ENCODE measurements around the gene TMEM150B. TPM values are rescaled to one million over a fixed set of nuclear protein-coding genes. Genes with fewer than 3 reads are reported as not detected.

The TMEM150B gene
- total and polyA plus RNA-seq, 2 of the 13 experiments (the other 11 are each of a cell fraction or from before 2014, with no cell fraction given) = 1.3 to 1.8 TPM

DNA sequence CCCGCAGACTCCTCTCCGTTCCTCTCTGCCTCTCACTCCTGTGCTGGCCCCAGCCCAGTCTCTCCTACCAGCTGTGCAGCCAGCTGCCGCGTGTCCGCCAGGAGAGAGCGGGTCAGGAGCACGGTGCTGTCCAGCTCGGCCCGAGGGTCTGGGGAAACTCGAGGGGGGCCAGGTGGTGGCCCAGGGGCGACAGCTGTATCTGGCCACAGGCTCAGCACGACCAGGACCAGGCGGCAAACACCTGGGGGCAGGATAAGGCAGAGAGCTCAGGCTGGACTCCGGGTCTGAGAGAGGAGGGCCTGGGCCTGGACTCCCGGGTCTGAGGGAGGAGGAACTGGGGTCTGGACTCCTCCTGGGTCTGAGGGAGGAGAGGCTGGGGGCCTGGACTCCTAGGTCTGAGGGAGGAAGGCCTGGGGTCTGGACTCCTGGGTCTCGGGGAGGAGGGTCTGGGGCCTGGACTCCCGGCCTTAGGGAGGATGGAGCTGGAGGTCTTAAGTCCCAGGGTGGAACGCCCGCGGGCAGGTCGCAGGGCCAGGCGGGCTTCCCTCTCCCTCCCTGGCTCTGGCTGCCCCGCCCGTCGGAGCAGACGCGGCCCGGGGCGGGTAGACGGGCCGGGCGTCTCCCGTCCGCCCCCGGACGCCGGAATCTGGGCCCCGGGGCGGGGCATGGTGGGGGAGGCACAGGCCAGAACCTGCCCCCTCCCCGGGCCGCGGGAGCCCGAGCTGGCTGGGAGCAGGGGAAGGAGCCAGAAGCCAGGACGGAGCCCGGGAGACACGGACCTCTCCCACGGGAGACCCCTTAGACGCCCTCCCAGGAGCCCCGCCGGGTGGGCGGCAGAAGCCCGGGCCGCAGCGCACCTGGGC, 43.8 kb upstream of the TMEM150B start (continued):
- TF ChIP-seq, protein P1, sequence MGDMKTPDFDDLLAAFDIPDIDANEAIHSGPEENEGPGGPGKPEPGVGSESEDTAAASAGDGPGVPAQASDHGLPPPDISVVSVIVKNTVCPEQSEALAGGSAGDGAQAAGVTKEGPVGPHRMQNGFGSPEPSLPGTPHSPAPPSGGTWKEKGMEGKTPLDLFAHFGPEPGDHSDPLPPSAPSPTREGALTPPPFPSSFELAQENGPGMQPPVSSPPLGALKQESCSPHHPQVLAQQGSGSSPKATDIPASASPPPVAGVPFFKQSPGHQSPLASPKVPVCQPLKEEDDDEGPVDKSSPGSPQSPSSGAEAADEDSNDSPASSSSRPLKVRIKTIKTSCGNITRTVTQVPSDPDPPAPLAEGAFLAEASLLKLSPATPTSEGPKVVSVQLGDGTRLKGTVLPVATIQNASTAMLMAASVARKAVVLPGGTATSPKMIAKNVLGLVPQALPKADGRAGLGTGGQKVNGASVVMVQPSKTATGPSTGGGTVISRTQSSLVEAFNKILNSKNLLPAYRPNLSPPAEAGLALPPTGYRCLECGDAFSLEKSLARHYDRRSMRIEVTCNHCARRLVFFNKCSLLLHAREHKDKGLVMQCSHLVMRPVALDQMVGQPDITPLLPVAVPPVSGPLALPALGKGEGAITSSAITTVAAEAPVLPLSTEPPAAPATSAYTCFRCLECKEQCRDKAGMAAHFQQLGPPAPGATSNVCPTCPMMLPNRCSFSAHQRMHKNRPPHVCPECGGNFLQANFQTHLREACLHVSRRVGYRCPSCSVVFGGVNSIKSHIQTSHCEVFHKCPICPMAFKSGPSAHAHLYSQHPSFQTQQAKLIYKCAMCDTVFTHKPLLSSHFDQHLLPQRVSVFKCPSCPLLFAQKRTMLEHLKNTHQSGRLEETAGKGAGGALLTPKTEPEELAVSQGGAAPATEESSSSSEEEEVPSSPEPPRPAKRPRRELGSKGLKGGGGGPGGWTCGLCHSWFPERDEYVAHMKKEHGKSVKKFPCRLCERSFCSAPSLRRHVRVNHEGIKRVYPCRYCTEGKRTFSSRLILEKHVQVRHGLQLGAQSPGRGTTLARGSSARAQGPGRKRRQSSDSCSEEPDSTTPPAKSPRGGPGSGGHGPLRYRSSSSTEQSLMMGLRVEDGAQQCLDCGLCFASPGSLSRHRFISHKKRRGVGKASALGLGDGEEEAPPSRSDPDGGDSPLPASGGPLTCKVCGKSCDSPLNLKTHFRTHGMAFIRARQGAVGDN (CRISPR knock-in tag; IDR thresholded peaks at IDR 0.05) = peak; percentile 40; the same call in 1 of the 2 replicates
- TF ChIP-seq ZNF766 (CRISPR knock-in tag; IDR thresholded peaks at IDR 0.05; ENCODE audit: borderline replicate concordance) (no peak), ZNF138 (CRISPR knock-in tag; IDR thresholded peaks at IDR 0.05; ENCODE audit: low read depth) (no peak), GATA4 (IDR thresholded peaks at IDR 0.05; ENCODE audit: borderline replicate concordance, low read depth) (no peak), SMARCC2 (IDR thresholded peaks at IDR 0.05) (no peak), ZZZ3 (CRISPR knock-in tag; IDR thresholded peaks at IDR 0.05; ENCODE audit: borderline replicate concordance) (no peak), ZNF160 (CRISPR knock-in tag; IDR thresholded peaks at IDR 0.05) (no peak), RFX1 (IDR thresholded peaks at IDR 0.05) (no peak), BCL6 (CRISPR knock-in tag; IDR thresholded peaks at IDR 0.05) (no peak)
- TF ChIP-seq, protein P2, sequence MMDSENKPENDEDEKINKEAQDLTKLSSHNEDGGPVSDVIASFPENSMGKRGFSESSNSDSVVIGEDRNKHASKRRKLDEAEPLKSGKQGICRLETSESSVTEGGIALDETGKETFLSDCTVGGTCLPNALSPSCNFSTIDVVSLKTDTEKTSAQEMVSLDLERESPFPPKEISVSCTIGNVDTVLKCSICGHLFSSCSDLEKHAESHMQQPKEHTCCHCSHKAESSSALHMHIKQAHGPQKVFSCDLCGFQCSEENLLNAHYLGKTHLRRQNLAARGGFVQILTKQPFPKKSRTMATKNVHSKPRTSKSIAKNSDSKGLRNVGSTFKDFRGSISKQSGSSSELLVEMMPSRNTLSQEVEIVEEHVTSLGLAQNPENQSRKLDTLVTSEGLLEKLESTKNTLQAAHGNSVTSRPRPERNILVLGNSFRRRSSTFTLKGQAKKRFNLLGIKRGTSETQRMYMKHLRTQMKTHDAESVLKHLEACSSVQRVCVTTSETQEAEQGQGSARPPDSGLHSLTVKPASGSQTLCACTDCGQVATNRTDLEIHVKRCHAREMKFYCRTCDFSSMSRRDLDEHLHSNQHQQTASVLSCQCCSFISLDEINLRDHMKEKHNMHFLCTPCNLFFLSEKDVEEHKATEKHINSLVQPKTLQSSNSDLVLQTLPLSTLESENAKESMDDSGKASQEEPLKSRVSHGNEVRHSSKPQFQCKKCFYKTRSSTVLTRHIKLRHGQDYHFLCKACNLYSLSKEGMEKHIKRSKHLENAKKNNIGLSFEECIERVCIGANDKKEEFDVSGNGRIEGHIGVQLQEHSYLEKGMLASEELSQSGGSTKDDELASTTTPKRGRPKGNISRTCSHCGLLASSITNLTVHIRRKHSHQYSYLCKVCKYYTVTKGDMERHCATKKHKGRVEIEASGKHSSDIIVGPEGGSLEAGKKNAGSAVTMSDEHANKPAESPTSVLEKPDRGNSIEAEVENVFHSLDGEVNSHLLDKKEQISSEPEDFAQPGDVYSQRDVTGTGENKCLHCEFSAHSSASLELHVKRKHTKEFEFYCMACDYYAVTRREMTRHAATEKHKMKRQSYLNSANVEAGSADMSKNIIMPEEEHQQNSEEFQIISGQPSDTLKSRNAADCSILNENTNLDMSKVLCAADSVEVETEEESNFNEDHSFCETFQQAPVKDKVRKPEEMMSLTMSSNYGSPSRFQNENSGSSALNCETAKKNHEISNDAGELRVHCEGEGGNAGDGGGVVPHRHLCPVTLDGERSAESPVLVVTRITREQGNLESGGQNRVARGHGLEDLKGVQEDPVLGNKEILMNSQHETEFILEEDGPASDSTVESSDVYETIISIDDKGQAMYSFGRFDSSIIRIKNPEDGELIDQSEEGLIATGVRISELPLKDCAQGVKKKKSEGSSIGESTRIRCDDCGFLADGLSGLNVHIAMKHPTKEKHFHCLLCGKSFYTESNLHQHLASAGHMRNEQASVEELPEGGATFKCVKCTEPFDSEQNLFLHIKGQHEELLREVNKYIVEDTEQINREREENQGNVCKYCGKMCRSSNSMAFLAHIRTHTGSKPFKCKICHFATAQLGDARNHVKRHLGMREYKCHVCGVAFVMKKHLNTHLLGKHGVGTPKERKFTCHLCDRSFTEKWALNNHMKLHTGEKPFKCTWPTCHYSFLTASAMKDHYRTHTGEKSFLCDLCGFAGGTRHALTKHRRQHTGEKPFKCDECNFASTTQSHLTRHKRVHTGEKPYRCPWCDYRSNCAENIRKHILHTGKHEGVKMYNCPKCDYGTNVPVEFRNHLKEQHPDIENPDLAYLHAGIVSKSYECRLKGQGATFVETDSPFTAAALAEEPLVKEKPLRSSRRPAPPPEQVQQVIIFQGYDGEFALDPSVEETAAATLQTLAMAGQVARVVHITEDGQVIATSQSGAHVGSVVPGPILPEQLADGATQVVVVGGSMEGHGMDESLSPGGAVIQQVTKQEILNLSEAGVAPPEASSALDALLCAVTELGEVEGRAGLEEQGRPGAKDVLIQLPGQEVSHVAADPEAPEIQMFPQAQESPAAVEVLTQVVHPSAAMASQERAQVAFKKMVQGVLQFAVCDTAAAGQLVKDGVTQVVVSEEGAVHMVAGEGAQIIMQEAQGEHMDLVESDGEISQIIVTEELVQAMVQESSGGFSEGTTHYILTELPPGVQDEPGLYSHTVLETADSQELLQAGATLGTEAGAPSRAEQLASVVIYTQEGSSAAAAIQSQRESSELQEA (CRISPR knock-in tag; IDR thresholded peaks at IDR 0.05; ENCODE audit: not compliant biosample characterization) = no peak
- TF ChIP-seq, protein P3, sequence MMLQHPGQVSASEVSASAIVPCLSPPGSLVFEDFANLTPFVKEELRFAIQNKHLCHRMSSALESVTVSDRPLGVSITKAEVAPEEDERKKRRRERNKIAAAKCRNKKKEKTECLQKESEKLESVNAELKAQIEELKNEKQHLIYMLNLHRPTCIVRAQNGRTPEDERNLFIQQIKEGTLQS (CRISPR knock-in tag; IDR thresholded peaks at IDR 0.05) = no peak
- TF ChIP-seq, protein P4, sequence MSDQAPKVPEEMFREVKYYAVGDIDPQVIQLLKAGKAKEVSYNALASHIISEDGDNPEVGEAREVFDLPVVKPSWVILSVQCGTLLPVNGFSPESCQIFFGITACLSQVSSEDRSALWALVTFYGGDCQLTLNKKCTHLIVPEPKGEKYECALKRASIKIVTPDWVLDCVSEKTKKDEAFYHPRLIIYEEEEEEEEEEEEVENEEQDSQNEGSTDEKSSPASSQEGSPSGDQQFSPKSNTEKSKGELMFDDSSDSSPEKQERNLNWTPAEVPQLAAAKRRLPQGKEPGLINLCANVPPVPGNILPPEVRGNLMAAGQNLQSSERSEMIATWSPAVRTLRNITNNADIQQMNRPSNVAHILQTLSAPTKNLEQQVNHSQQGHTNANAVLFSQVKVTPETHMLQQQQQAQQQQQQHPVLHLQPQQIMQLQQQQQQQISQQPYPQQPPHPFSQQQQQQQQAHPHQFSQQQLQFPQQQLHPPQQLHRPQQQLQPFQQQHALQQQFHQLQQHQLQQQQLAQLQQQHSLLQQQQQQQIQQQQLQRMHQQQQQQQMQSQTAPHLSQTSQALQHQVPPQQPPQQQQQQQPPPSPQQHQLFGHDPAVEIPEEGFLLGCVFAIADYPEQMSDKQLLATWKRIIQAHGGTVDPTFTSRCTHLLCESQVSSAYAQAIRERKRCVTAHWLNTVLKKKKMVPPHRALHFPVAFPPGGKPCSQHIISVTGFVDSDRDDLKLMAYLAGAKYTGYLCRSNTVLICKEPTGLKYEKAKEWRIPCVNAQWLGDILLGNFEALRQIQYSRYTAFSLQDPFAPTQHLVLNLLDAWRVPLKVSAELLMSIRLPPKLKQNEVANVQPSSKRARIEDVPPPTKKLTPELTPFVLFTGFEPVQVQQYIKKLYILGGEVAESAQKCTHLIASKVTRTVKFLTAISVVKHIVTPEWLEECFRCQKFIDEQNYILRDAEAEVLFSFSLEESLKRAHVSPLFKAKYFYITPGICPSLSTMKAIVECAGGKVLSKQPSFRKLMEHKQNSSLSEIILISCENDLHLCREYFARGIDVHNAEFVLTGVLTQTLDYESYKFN (CRISPR knock-in tag; conservative IDR thresholded peaks at IDR 0.05) = no peak

All from HepG2 (cell line).